Mesothelial cell of epicardium (in vitro differentiated cells): ENCODE data around the gene GJA4. TPM values are rescaled to one million over a fixed set of nuclear protein-coding genes. Genes with fewer than 3 reads are reported as not detected.
"Not testable (repeated sequence)": the region's sequence is repeated elsewhere in the genome, so short reads cannot be mapped to it uniquely, and the experiment has no call there.

Source experiments
- DNase-seq, 2 experiments: peaks; one replicate each; pipeline ENCODE4 v3.0.0; 2021; ENCODE audit warnings: low spot score in 2 of 2; ENCODE audit not compliant: unreplicated experiment in 2 of 2
- H3K27ac Mint-ChIP-seq: 2 replicates; pipeline ENCODE4 v1.8.0; 2021; ENCODE audit warnings: mixed read lengths
- H3K27me3 Mint-ChIP-seq: 2 replicates; pipeline ENCODE4 v1.8.0; 2021; ENCODE audit warnings: low read depth, mixed read lengths
- H3K36me3 Mint-ChIP-seq: 2 replicates; pipeline ENCODE4 v1.8.0; 2021; ENCODE audit warnings: mixed read lengths
- H3K4me1 Mint-ChIP-seq: 2 replicates; pipeline ENCODE4 v1.8.0; 2021; ENCODE audit warnings: mixed read lengths
- H3K4me3 Mint-ChIP-seq: 2 replicates; pipeline ENCODE4 v1.8.0; 2021; ENCODE audit warnings: mild to moderate bottlenecking, moderate library complexity, mixed read lengths
- H3K9me3 Mint-ChIP-seq: 2 replicates; pipeline ENCODE4 v1.8.0; 2021; ENCODE audit warnings: mixed read lengths
- total RNA-seq: library from RNA; stranded (reverse); gene quantifications from 3 replicates; pipeline ENCODE4 v1.2.1, GENCODE V29; 2021
- TF ChIP-seq, protein P1 (sequence below): fragments of 200-600 bp; sonication (generic); IDR thresholded peaks from one replicate; pipeline ENCODE4 v1.5.0; 2021; ENCODE audit warnings: antibody characterized with exemption; ENCODE audit not compliant: unreplicated experiment

GJA4 gene
- total RNA-seq, 1 donor from 2014 or later = not detected

DNA sequence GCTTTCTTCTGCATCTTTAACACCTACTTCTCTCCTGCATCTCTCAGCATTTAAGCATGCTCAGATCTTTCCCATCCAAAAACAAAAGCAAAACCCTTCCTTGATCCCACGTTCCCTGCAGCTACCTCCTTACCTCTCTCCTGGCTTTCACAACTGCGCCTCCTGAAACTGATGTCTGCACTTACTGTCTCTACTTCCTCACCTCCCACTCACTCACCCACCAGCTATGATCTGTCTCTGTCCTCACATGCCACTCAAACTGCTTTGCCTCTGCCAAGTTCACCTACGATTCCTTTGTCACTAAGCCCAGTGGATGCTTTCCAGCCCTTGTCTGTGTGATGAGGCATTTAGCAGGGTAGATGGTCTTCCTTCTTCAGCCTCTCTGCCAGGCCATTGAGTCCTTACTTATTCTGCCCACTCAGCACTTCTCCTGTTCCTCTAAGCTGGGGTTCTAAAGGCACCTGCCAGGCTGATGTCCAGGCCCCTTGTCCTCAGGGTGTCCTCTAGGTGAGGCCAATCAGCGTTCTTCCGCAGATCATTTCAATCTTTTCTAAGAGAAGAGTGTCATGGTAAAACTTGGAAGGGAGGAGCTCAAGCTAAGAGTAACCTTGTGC is 21.8 kb upstream of the GJA4 start:
- no peak for DNase-seq
- Mint-ChIP-seq H3K27ac (no peak overlapping the region), H3K27me3 (peaks cover 2% of the 10 kb centered on the region), H3K4me3 (no peak overlapping the region), H3K9me3 (no peaks in the 10 kb centered on the region), H3K36me3 (no peaks in the 10 kb centered on the region), H3K4me1 (no peaks in the 10 kb centered on the region)
- TF ChIP-seq, protein P1, sequence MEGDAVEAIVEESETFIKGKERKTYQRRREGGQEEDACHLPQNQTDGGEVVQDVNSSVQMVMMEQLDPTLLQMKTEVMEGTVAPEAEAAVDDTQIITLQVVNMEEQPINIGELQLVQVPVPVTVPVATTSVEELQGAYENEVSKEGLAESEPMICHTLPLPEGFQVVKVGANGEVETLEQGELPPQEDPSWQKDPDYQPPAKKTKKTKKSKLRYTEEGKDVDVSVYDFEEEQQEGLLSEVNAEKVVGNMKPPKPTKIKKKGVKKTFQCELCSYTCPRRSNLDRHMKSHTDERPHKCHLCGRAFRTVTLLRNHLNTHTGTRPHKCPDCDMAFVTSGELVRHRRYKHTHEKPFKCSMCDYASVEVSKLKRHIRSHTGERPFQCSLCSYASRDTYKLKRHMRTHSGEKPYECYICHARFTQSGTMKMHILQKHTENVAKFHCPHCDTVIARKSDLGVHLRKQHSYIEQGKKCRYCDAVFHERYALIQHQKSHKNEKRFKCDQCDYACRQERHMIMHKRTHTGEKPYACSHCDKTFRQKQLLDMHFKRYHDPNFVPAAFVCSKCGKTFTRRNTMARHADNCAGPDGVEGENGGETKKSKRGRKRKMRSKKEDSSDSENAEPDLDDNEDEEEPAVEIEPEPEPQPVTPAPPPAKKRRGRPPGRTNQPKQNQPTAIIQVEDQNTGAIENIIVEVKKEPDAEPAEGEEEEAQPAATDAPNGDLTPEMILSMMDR = no peak

DNA sequence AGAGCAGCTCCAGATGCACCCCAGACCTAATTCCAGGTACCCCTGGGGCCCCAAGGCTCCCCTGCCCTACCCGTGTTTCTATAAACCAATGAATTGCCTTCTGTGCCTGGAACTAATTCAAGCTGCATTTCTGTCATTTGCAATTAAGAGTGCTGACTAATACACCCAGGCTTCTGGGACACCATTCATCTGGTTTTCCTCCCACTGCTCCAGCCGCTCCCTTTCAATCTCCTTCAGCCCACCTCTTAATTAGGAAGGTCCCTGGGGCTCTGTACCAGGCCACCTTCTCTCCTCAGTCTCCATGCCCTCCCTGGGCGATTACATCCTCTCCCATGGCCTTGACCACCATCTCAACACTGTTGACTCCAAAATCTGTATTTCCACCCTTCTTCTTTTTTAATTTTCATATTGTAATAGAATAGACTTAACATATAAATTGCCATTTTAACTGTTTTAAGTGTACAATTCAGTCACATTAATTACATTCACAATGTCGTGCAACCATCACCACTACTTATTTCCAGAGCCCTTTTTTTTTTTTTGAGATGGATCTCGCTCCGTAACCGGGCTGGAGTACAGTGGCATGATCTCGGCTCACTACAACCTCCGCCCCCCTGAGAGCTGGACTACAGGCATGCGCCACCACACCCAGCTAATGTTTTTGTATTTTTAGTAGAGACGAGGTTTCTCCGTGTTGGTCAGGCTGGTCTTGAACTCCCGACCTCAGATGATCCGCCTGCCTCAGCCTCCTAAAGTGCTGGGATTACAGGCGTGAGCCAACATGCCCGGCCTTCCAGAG is 21.0 kb upstream of the GJA4 start:
- TF ChIP-seq, protein P1 = no peak
- H3K36me3 Mint-ChIP-seq = no peaks in the 10 kb centered on the region
- no peak overlapping the region for H3K4me3 Mint-ChIP-seq
- H3K27me3 Mint-ChIP-seq = peaks cover 2% of the 10 kb centered on the region
- H3K27ac Mint-ChIP-seq = no peak overlapping the region
- H3K4me1 Mint-ChIP-seq = no peaks in the 10 kb centered on the region
- H3K9me3 Mint-ChIP-seq = no peaks in the 10 kb centered on the region
- DNase-seq = no peak

DNA sequence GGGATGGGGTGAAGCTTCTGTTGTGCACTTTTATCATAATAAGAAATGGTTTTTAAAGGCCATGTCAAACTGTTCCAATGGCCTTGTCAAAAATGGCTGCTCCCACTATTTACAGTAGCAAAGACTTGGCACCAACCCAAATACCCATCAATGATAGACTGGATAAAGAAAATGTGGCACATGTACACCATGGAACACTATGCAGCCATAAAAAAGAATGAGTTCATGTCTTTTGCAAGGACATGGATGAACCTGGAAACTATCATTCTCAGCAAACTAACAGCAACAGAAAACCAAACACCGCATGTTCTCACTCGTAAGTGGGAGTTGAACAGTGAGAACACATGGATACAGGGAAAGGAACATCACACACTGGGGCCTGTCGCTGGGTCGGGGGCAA is 19.7 kb upstream of the GJA4 start:
- H3K4me3 Mint-ChIP-seq, H3K36me3 Mint-ChIP-seq, H3K9me3 Mint-ChIP-seq, H3K4me1 Mint-ChIP-seq, H3K27ac Mint-ChIP-seq, H3K27me3 Mint-ChIP-seq, DNase-seq: not testable (repeated sequence)

DNA sequence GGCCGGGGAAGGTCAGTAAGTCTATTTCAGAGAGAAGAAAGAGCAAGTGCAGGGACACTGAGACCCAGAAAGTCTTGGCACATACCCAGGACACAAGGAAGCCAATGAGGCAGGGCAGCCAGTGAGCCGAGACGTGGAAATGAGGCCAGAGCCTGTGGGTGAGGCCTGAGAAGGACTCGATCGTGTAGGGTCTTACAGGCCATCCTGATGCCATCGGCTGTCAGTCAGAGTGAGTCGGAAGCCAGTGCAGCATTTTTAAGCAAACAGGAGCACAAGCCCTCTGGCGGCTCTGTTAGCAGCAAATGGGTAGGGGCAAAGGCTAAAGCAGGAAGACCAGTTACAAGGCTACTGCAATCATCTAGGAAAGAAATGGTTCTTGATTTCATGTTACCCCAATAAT is 17.8 kb upstream of the GJA4 start:
- no peak overlapping the region for H3K27ac Mint-ChIP-seq
- H3K4me3 Mint-ChIP-seq = no peak overlapping the region
- no peaks in the 10 kb centered on the region for H3K4me1 Mint-ChIP-seq
- TF ChIP-seq, protein P1 = no peak
- no peak for DNase-seq
- no peaks in the 10 kb centered on the region for H3K36me3 Mint-ChIP-seq
- H3K9me3 Mint-ChIP-seq = no peaks in the 10 kb centered on the region
- peaks cover 23% of the 10 kb centered on the region for H3K27me3 Mint-ChIP-seq

DNA sequence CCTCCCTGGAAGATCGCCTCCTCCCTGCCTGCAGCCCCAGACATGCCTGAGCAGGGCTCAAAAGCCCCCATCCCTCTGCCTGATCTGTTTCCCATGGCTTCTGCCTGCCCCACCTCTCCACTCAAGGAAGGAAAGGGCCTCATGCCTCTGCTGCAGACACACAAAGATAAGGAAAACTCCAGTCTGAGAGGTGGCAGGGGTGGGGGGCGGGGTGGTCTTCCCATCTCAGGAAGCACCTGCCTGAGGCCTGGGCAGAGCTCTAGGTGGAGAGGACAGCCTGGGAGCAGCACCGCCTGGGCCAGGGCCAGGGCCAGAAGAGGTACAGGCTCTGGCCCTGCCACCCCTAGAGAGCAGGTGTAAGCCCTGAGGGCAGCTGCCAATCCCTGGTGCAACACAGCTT is 15.9 kb upstream of the GJA4 start:
- Mint-ChIP-seq H3K4me1 (peaks cover under 1% of the 10 kb centered on the region), H3K27ac (no peak overlapping the region), H3K9me3 (no peaks in the 10 kb centered on the region), H3K36me3 (no peaks in the 10 kb centered on the region), H3K27me3 (peaks cover 39% of the 10 kb centered on the region), H3K4me3 (no peak overlapping the region)
- DNase-seq = no peak
- TF ChIP-seq, protein P1 = no peak

DNA sequence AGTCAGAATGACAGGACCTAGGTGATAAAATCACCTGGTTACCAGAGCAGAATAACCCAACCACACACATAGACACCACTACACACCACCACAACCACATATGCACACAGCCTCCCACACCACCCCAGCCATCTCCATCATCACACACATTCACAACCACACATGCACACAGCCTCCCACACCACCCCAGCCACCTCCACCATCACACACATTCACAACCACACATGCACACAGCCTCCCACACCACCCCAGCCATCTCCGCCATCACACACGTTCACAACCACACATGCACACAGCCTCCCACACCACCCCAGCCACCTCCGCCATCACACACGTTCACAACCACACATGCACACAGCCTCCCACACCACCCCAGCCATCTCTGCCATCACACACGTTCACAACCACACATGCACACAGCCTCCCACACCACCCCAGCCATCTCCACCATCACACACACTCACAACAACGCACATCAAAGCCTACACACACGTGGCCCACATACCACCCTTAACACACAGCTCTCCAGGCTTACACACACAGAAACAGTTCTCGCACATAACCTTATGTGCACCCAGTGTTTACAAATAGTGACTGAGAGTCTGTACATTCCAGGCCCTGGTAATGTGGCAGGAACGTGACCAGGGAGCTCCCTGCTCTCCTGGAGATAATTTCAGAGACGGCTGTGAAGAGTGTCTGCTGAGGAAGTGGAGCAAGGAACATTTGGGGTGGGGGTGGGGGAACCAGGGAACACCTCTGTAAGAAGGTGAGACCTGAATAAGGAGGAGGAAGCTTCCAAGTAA is 15.1 kb upstream of the GJA4 start:
- Mint-ChIP-seq H3K4me1 (peaks cover 4% of the 10 kb centered on the region), H3K27me3 (peaks cover 45% of the 10 kb centered on the region), H3K27ac (no peak overlapping the region), H3K9me3 (no peaks in the 10 kb centered on the region), H3K36me3 (no peaks in the 10 kb centered on the region), H3K4me3 (no peak overlapping the region)
- TF ChIP-seq, protein P1 = no peak
- DNase-seq = no peak
